HepG2 (cell line): ENCODE measurements around the gene GPATCH3. TPM values are rescaled to one million over a fixed set of nuclear protein-coding genes. Genes with fewer than 3 reads are reported as not detected.

ENCODE experiments used
- ATF1 ChIP-seq: IDR thresholded peaks from 2 replicates; pipeline ENCODE4 v1.6.1; 2016; ENCODE audit warnings: mild to moderate bottlenecking, control low read depth
- EP300 ChIP-seq, 3 experiments: sonication (generic) in 1 of 3; formaldehyde crosslinking in 1 of 3; IDR thresholded peaks; 2 replicates each; pipeline versions ENCODE4 v1.5.1 to v1.6.1; 2011 to 2020; ENCODE audit warnings: low read depth in 2 of 3, low read length in 2 of 3, borderline replicate concordance in 1 of 3, improper control_type of control experiment in 1 of 3, mild to moderate bottlenecking in 1 of 3, missing genetic modification reagents in 1 of 3, moderate library complexity in 1 of 3
- HDAC2 ChIP-seq: sonication (generic); formaldehyde crosslinking; IDR thresholded peaks from 2 replicates; pipeline ENCODE4 v1.4.0; 2020; ENCODE audit warnings: missing genetic modification reagents
- HNF4A ChIP-seq: sonication (generic); formaldehyde crosslinking; IDR thresholded peaks from 2 replicates; pipeline ENCODE4 v1.4.0; 2020; ENCODE audit warnings: missing genetic modification reagents
- MEIS1 ChIP-seq: sonication (generic); formaldehyde crosslinking; IDR thresholded peaks from 2 replicates; pipeline ENCODE4 v1.9.0; 2021; ENCODE audit warnings: mild to moderate bottlenecking, missing genetic modification reagents, moderate library complexity, borderline replicate concordance
- MXD4 ChIP-seq: IDR thresholded peaks from 2 replicates; pipeline ENCODE4 v1.6.1; 2016; ENCODE audit warnings: mild to moderate bottlenecking, missing biosample characterization, missing genetic modification reagents
- PTBP1 ChIP-seq: fragments of 200-400 bp; formaldehyde crosslinking; IDR thresholded peaks from 2 replicates; pipeline ENCODE4 v1.6.1; 2018; ENCODE audit warnings: low read length, low read depth; ENCODE audit not compliant: poor library complexity, severe bottlenecking
- REST ChIP-seq, 2 experiments: IDR thresholded peaks; 2 replicates each; pipeline ENCODE4 v1.6.1; 2011 to 2012; ENCODE audit warnings: low read length in 2 of 2, borderline replicate concordance in 1 of 2, low read depth in 1 of 2, mild to moderate bottlenecking in 1 of 2, moderate library complexity in 1 of 2
- ZBTB39 ChIP-seq: sonication (generic); formaldehyde crosslinking; IDR thresholded peaks from 2 replicates; pipeline ENCODE4 v1.5.0; 2020; ENCODE audit warnings: missing genetic modification reagents
- ZEB1 ChIP-seq: IDR thresholded peaks from 2 replicates; pipeline ENCODE4 v1.6.1; 2012; ENCODE audit warnings: mild to moderate bottlenecking, low read depth, inconsistent platforms; ENCODE audit not compliant: insufficient replicate concordance
- ZKSCAN1 ChIP-seq: fragments of 150-350 bp; IDR thresholded peaks from 2 replicates; pipeline ENCODE4 v1.6.1; 2014; ENCODE audit warnings: low read length
- ZNF256 ChIP-seq: sonication (generic); formaldehyde crosslinking; conservative IDR thresholded peaks from 2 replicates; pipeline ENCODE4 v1.4.0; 2020; ENCODE audit warnings: missing genetic modification reagents
- ZNF33B ChIP-seq: sonication (generic); formaldehyde crosslinking; IDR thresholded peaks from 2 replicates; pipeline ENCODE4 v1.5.1; 2020; ENCODE audit warnings: mild to moderate bottlenecking, missing genetic modification reagents
- ZNF367 ChIP-seq: sonication (generic); formaldehyde crosslinking; IDR thresholded peaks from 2 replicates; pipeline ENCODE4 v1.4.0; 2020; ENCODE audit warnings: missing genetic modification reagents, borderline replicate concordance
- ZNF446 ChIP-seq: sonication (generic); formaldehyde crosslinking; IDR thresholded peaks from 2 replicates; pipeline ENCODE4 v1.5.0; 2020; ENCODE audit warnings: mild to moderate bottlenecking, missing genetic modification reagents
- ZNF496 ChIP-seq: sonication (generic); formaldehyde crosslinking; IDR thresholded peaks from 2 replicates; pipeline ENCODE4 v1.8.1; 2023; ENCODE audit warnings: mild to moderate bottlenecking, moderate library complexity, missing genetic modification reagents; ENCODE audit not compliant: insufficient replicate concordance
- ZNF556 ChIP-seq: sonication (generic); formaldehyde crosslinking; IDR thresholded peaks from 2 replicates; pipeline ENCODE4 v1.4.0; 2020; ENCODE audit warnings: mild to moderate bottlenecking, missing genetic modification reagents, borderline replicate concordance
- ZNF782 ChIP-seq: sonication (generic); formaldehyde crosslinking; IDR thresholded peaks from 2 replicates; pipeline ENCODE4 v1.4.0; 2020; ENCODE audit warnings: missing genetic modification reagents, mild to moderate bottlenecking, borderline replicate concordance
- polyA plus RNA-seq, 8 experiments: library from polyadenylated mRNA; depleted of rRNA in 3 of 8; stranded (reverse) in 7 of 8; unstranded in 1 of 8; fragments of >200 nt; fragmentation: Illumina TruSeq in 4 of 8; extraction: Trizol in 4 of 8; gene quantifications; 2 replicates each; pipeline versions ENCODE4 v1.2.1 to v1.2.3, GENCODE V29; 2011 to 2016; ENCODE audit warnings: low read depth in 4 of 8, missing spikeins in 1 of 8, mixed read lengths in 1 of 8; ENCODE audit not compliant: insufficient read depth in 1 of 8
- total RNA-seq, 5 experiments: library from RNA; depleted of rRNA; stranded (reverse); fragments of >200 nt; fragmentation: Illumina TruSeq; extraction: Trizol; gene quantifications; 2 replicates each; pipeline ENCODE4 v1.2.3, GENCODE V29; 2016; ENCODE audit warnings: low read depth in 1 of 5
- TF ChIP-seq, protein P1 (sequence below): sonication (generic); formaldehyde crosslinking; IDR thresholded peaks from 2 replicates; pipeline ENCODE4 v1.8.1; 2023; ENCODE audit warnings: missing genetic modification reagents, mild to moderate bottlenecking, borderline replicate concordance
- TF ChIP-seq, protein P2 (sequence below): sonication (generic); formaldehyde crosslinking; IDR thresholded peaks from 2 replicates; pipeline ENCODE4 v1.4.0; 2020; ENCODE audit warnings: missing genetic modification reagents

Gene GPATCH3
- total and polyA plus RNA-seq, 2 of the 13 experiments (the other 11 are each of a cell fraction or from before 2014, with no cell fraction given), result 8.3 to 11.0 TPM

DNA sequence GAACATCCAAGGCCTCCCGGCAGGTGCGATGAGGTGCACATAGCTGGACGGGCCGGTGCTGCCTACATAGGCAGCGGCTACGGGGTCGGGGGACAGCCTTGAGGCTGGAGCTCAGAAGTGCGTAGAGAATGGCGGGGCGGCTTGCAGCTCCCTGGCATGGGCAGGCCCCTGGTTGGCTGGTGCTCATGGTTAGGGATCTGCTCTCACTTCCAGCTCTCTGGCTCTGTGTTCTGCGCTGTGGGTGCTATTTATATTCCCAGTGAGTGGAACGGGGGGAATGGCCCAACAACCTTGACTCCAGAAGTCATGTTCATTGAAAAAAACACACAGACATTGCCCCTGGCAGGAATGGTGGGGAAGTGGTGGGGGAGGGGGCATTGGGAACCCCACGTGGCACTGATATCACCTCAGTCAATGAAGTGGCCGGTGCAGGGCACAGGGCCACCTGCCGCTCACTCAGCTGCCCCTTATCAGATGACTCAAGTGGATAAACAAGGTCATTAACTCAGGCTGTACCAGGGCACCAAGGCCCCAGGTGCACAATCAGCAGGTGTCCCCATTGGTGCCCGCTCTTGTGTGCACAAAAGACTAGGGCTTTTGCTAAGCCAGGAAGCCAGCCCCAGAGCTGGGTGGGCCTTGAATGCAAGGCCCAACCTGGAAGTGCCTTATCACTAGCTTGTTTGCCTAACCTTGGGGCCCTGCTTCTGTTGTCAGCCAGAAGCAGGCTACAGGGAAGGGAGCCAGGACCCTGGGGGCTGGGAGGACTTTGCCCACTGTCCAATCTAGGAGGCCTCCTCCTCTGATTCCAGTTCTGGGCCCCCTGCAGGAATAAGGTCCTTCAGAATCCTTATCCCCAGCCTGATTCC is 13.7 kb upstream of the GPATCH3 start, which contains the start of gene NR0B2 (continued):
- TF ChIP-seq ZEB1 (peak; percentile 97), ATF1 (no peak; the same call in none of the 2 replicates), HDAC2 (CRISPR knock-in tag) (peak; percentile 94), ZNF782 (peak; percentile 84; the same call in 1 of the 2 replicates), ZKSCAN1 (no peak; the same call in 1 of the 2 replicates), ZNF496 (CRISPR knock-in tag) (no peak), EP300 (IDR thresholded peaks at IDR 0.05; ENCODE audit: low read depth in 2 of 2, low read length in 2 of 2) (peak; percentile 79 to 96), EP300 (CRISPR knock-in tag; IDR thresholded peaks at IDR 0.05; ENCODE audit: borderline replicate concordance) (peak; percentile 98), ZNF367 (CRISPR knock-in tag) (peak; percentile 45; the same call in 1 of the 2 replicates), REST (IDR thresholded peaks at IDR 0.05; ENCODE audit: borderline replicate concordance in 1 of 2, low read depth in 1 of 2, low read length in 2 of 2) (peak in 1 of 2 experiments; percentile 79; a peak in 2 of 4 replicates), PTBP1 (no peak), ZNF556 (CRISPR knock-in tag) (peak; percentile 89), ZNF446 (CRISPR knock-in tag) (0 out of 2 replicates have a peak, but pooled peaks have one; percentile 5), MXD4 (peak; percentile 91), HNF4A (CRISPR knock-in tag) (peak; percentile 97), MEIS1 (CRISPR knock-in tag) (peak; percentile 99), ZNF33B (peak; percentile 64; the same call in 1 of the 2 replicates), ZBTB39 (CRISPR knock-in tag) (peak; percentile 83), ZNF256 (peak; percentile 93; the same call in 1 of the 2 replicates)
- TF ChIP-seq, protein P1, sequence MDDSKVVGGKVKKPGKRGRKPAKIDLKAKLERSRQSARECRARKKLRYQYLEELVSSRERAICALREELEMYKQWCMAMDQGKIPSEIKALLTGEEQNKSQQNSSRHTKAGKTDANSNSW (CRISPR knock-in tag), result no peak
- TF ChIP-seq, protein P2, sequence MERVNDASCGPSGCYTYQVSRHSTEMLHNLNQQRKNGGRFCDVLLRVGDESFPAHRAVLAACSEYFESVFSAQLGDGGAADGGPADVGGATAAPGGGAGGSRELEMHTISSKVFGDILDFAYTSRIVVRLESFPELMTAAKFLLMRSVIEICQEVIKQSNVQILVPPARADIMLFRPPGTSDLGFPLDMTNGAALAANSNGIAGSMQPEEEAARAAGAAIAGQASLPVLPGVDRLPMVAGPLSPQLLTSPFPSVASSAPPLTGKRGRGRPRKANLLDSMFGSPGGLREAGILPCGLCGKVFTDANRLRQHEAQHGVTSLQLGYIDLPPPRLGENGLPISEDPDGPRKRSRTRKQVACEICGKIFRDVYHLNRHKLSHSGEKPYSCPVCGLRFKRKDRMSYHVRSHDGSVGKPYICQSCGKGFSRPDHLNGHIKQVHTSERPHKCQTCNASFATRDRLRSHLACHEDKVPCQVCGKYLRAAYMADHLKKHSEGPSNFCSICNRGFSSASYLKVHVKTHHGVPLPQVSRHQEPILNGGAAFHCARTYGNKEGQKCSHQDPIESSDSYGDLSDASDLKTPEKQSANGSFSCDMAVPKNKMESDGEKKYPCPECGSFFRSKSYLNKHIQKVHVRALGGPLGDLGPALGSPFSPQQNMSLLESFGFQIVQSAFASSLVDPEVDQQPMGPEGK (CRISPR knock-in tag), result peak; percentile 97
